Upper lobe of left lung (tissue), 6 donors: ENCODE results near the gene SGCA. TPM values are rescaled to one million over a fixed set of nuclear protein-coding genes. Genes with fewer than 3 reads are reported as not detected.

Source experiments
- ATAC-seq, 2 donors: fragments of 200-7000 bp; cut with Tn5 transposase; one replicate each; pipeline ENCODE4 v1.9.1; 2022; ENCODE audit warnings: mild to moderate bottlenecking in 2 of 2, moderate library complexity in 2 of 2; ENCODE audit not compliant: low FRiP score in 2 of 2
- DNase-seq, 2 donors: peaks; one replicate each; pipeline ENCODE4 v3.0.0-alpha.2; 2019 to 2020
- H3K27ac ChIP-seq, 4 donors: fragments of 200-600 bp; sonication (generic); one replicate each; pipeline ENCODE4 v1.5.1; 2016 to 2019
- H3K27me3 ChIP-seq, 4 donors: fragments of 200-600 bp; sonication (generic); one replicate each; pipeline ENCODE4 v1.5.1; 2017 to 2019
- H3K36me3 ChIP-seq, 4 donors: fragments of 200-600 bp; sonication (generic); one replicate each; pipeline ENCODE4 v1.5.1; 2016 to 2019
- H3K4me1 ChIP-seq, 4 donors: fragments of 200-600 bp; sonication (generic); one replicate each; pipeline ENCODE4 v1.5.1; 2018 to 2019
- H3K4me3 ChIP-seq, 4 donors: fragments of 200-600 bp; sonication (generic); one replicate each; pipeline ENCODE4 v1.5.1; 2017 to 2019; ENCODE audit warnings: mild to moderate bottlenecking in 2 of 4, moderate library complexity in 1 of 4
- H3K9me3 ChIP-seq, 4 donors: fragments of 200-600 bp; sonication (generic); one replicate each; pipeline ENCODE4 v1.5.1; 2018 to 2019
- CTCF ChIP-seq, 6 experiments: fragments of 450-650 bp in 4 of 6; fragments of 200-600 bp in 2 of 6; sonication (generic) in 2 of 6; IDR thresholded peaks; one replicate each; pipeline ENCODE4 v1.5.1; 2016 to 2019; ENCODE audit warnings: antibody characterized with exemption in 6 of 6
- EP300 ChIP-seq, 4 donors: sonication (generic); formaldehyde crosslinking; IDR thresholded peaks; one replicate each; pipeline ENCODE4 v1.5.1; 2017; ENCODE audit warnings: antibody characterized with exemption in 4 of 4, control low read depth in 2 of 4
- POLR2A ChIP-seq, 4 donors: fragments of 450-650 bp; IDR thresholded peaks; one replicate each; pipeline ENCODE4 v1.5.1; 2016 to 2017; ENCODE audit warnings: antibody characterized with exemption in 4 of 4, mild to moderate bottlenecking in 2 of 4
- POLR2AphosphoS5 ChIP-seq, 2 donors: sonication (generic); formaldehyde crosslinking; IDR thresholded peaks; one replicate each; pipeline ENCODE4 v1.5.1; 2017; ENCODE audit warnings: antibody characterized with exemption in 2 of 2
- WGBS, 2 donors: methylation state at CpG; one replicate each; pipeline ENCODE4 v1.1.5; 2017 to 2018; 5-methylcytosine and 5-hydroxymethylcytosine counted together
- total RNA-seq, 6 donors: library from RNA; depleted of rRNA in 4 of 6; stranded (reverse); fragments of >200 nt in 4 of 6; gene quantifications; one replicate each; pipeline versions ENCODE4 v1.1.0 to v1.2.1, GENCODE V29; 2016 to 2021
- donor health status: DM: no; HTN: no; CAD: no; lungs with moderate emphysema.
- donor health status: DM: no; HTN: yes; CAD: no; lungs with severe emphysema.

Gene SGCA
- total RNA-seq, 6 donors from 2014 or later: 1.6 to 19.7 (median 14.1) TPM

GRCh38 chr17:50209133-50209471 lies 43.3 kb downstream of the SGCA start:
- Histone ChIP-seq H3K27ac (peak overlapping the region in 3 of 4 donors; percentile 4 to 77 (median 31)), H3K9me3 (no peaks in the 10 kb centered on the region), H3K4me3 (no peak overlapping the region), H3K4me1 (peaks cover 20 to 36% (median 28%) of the 10 kb centered on the region in 4 donors), H3K27me3 (peaks cover 0 to 2% (median 0%) of the 10 kb centered on the region in 4 donors), H3K36me3 (no peaks in the 10 kb centered on the region)
- no peak for TF ChIP-seq EP300 (IDR thresholded peaks at IDR 0.05)
- TF ChIP-seq CTCF (IDR thresholded peaks at IDR 0.05): no peak
- no peak for TF ChIP-seq POLR2A (IDR thresholded peaks at IDR 0.05)
- TF ChIP-seq POLR2AphosphoS5 (IDR thresholded peaks at IDR 0.05): no peak
- no peak for DNase-seq
- WGBS, 2 donors: 89 to 90% methylated on average over 6 of the region's 6 CpGs
- ATAC-seq: no peak

GRCh38 chr17:50209472-50210239 lies 43.9 kb downstream of the SGCA start:
- H3K27me3 ChIP-seq: peaks cover 0 to 2% (median 0%) of the 10 kb centered on the region in 4 donors
- ATAC-seq (peak; percentile 80 to 92), DNase-seq (peak; percentile 2 to 86)
- H3K4me3 ChIP-seq: no peak overlapping the region
- TF ChIP-seq POLR2AphosphoS5 (IDR thresholded peaks at IDR 0.05) (peak; percentile 55 to 79), CTCF (IDR thresholded peaks at IDR 0.05) (no peak)
- peaks cover 20 to 36% (median 28%) of the 10 kb centered on the region in 4 donors for H3K4me1 ChIP-seq
- 58 to 70% methylated on average over 10 to 16 of the region's 16 CpGs for WGBS, 2 donors
- H3K27ac ChIP-seq: peak overlapping the region; percentile 47 to 77 (median 72)
- no peaks in the 10 kb centered on the region for H3K36me3 ChIP-seq
- no peaks in the 10 kb centered on the region for H3K9me3 ChIP-seq

- TF ChIP-seq POLR2AphosphoS5 (IDR thresholded peaks at IDR 0.05) (peak; percentile 20 to 48), POLR2A (IDR thresholded peaks at IDR 0.05) (no peak), CTCF (IDR thresholded peaks at IDR 0.05) (no peak)
- 48 to 73% methylated on average over 12 to 26 of the region's 26 CpGs for WGBS, 2 donors
- peak; percentile 65 for DNase-seq
- H3K4me1 ChIP-seq: peaks cover 20 to 36% (median 26%) of the 10 kb centered on the region in 4 donors
- ATAC-seq: peak; percentile 60 to 83
- peak overlapping the region; percentile 47 to 77 (median 72) for H3K27ac ChIP-seq
- no peak overlapping the region for H3K4me3 ChIP-seq
- no peaks in the 10 kb centered on the region for H3K9me3 ChIP-seq
- H3K27me3 ChIP-seq: peaks cover 0 to 2% (median 0%) of the 10 kb centered on the region in 4 donors
- no peaks in the 10 kb centered on the region for H3K36me3 ChIP-seq
Observed at GRCh38 chr17:50210240-50211225, 44.7 kb downstream of the SGCA start.

GRCh38 chr17:50211249-50212120 lies 45.7 kb downstream of the SGCA start:
- WGBS, 2 donors: 67 to 77% methylated on average over 7 to 9 of the region's 9 CpGs
- peaks cover 20 to 33% (median 26%) of the 10 kb centered on the region in 4 donors for H3K4me1 ChIP-seq
- no peak overlapping the region for H3K4me3 ChIP-seq
- ATAC-seq (no peak), DNase-seq (peak in 1 of 2 donors; percentile 21)
- TF ChIP-seq POLR2AphosphoS5 (IDR thresholded peaks at IDR 0.05): peak in 1 of 2 donors; percentile 15
- no peak for TF ChIP-seq CTCF (IDR thresholded peaks at IDR 0.05)
- no peaks in the 10 kb centered on the region for H3K36me3 ChIP-seq
- no peaks in the 10 kb centered on the region for H3K9me3 ChIP-seq
- peak overlapping the region in 2 of 4 donors; percentile 47 to 77 for H3K27ac ChIP-seq
- peaks cover 0 to 2% (median 0%) of the 10 kb centered on the region in 4 donors for H3K27me3 ChIP-seq
